Measurements from ENCODE around the gene CCL14.
A peak's percentile ranks its signal among the peaks of the same experiment; 100 is the strongest.

Gene CCL14

DNA sequence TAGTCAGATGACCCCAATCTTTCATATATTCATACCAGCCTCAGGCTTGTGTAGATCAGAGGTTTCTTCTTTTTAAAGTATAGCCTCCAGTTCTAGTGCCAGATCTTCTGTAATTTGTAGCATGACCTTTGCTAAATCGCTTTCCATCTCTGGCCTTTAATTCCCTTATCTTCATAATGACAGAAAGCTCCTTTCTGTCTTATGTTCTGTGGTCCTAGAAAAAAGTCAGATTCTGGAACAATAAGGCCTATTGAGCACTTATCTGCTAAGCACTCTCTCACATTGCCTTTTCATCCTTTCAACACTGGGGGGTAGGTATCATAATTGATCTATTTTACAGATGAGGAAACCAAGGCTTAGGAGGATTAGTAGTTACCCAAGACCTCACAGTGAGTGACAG lies 14.5 kb downstream of the CCL14 start:
- Histone ChIP-seq H3K9ac (ENCODE audit: low read length) (no peak overlapping the region), H3K4me3 (ENCODE audit: low read depth, low read length) (no peak overlapping the region), H4K8ac (ENCODE audit: low read depth, low read length) (no peak overlapping the region), H2BK12ac (ENCODE audit: low read length) (no peak overlapping the region), H2BK120ac (ENCODE audit: insufficient read depth, low read length, poor library complexity) (no peak overlapping the region), H2AK5ac (ENCODE audit: low read length) (no peak overlapping the region), H3K27ac (ENCODE audit: low read depth, low read length) (no peak overlapping the region), H3K4ac (ENCODE audit: low read depth, low read length) (no peak overlapping the region), H3K14ac (ENCODE audit: low read length) (no peak overlapping the region), H3K9me3 (ENCODE audit: insufficient read depth, low read depth, low read length) (no peaks in the 10 kb centered on the region), H4K91ac (ENCODE audit: low read depth, low read length) (no peak overlapping the region), H3K23ac (ENCODE audit: low read length) (no peak overlapping the region), H3K36me3 (ENCODE audit: control insufficient read depth in 1 of 2, insufficient read depth in 2 of 2, low read length in 2 of 2) (no peaks in the 10 kb centered on the region), H2BK5ac (ENCODE audit: low read depth, low read length, poor library complexity) (no peak overlapping the region), H3K27me3 (ENCODE audit: insufficient read depth, low read length) (no peaks in the 10 kb centered on the region), H2AFZ (ENCODE audit: insufficient read depth, low read length, poor library complexity) (no peak overlapping the region), H3K4me1 (ENCODE audit: control insufficient read depth in 1 of 2, insufficient read depth in 2 of 2, low read length in 2 of 2) (no peaks in the 10 kb centered on the region), H4K12ac (ENCODE audit: low read depth, low read length) (no peak overlapping the region), H3K18ac (ENCODE audit: low read length) (no peak overlapping the region), H3K4me2 (ENCODE audit: low read length) (no peak overlapping the region), H3K79me1 (ENCODE audit: low read length) (no peaks in the 10 kb centered on the region), H3K79me2 (ENCODE audit: control insufficient read depth, insufficient read depth, low read length, poor library complexity) (no peaks in the 10 kb centered on the region)
- DNase-seq = no peak
- no CpG with 5 or more reads among the region's 1 CpG for WGBS (ENCODE audit: extremely low coverage, insufficient coverage, insufficient read length)

DNA sequence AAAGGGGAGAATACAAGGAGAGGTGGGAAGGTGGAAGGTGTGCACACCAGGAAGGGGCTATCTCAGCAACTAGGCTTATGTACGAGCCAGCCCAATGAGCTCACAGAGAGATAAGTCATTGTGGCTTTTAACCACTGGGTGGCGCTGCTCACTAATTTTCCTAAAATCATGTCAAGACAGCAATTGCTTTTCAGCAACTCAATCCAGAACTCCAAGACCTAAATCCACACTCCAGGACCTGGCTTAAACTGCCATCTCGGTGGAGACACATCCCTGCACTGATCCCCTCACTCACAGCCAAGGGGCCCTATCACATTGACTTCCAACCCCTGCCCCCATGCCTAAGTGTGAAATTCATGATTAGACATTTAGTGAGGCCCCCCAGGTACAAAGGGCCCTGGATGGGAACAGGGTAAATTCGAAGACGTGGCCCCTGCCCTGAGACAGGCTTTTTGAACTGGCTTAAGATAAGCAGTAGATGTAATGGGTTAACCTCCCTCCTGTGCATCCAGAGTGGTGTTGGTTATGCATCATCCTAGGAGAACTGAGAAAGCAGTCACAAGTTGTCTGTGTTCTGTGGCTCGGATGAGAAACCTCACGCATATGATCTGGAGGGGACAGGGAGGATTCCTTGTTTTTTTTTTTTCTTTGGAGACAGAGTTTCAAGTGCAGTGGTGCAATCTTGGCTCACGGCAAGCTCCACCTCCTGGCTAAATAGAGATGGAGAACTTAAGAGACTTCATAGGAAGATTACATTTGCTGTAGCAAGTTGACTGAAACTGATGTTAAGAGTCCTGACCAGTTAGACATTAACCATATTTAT lies 16.8 kb downstream of the CCL14 start:
- H4K12ac ChIP-seq (ENCODE audit: low read depth, low read length) = no peak overlapping the region
- no peaks in the 10 kb centered on the region for H3K36me3 ChIP-seq (ENCODE audit: control insufficient read depth in 1 of 2, insufficient read depth in 2 of 2, low read length in 2 of 2)
- no peak overlapping the region for H2AK5ac ChIP-seq (ENCODE audit: low read length)
- H4K8ac ChIP-seq (ENCODE audit: low read depth, low read length) = no peak overlapping the region
- H3K4me3 ChIP-seq (ENCODE audit: low read depth, low read length) = no peak overlapping the region
- no peaks in the 10 kb centered on the region for H3K9me3 ChIP-seq (ENCODE audit: insufficient read depth, low read depth, low read length)
- no peak overlapping the region for H3K18ac ChIP-seq (ENCODE audit: low read length)
- WGBS (ENCODE audit: extremely low coverage, insufficient coverage, insufficient read length) = no CpG with 5 or more reads among the region's 8 CpGs
- no peak overlapping the region for H3K4me2 ChIP-seq (ENCODE audit: low read length)
- no peaks in the 10 kb centered on the region for H3K4me1 ChIP-seq (ENCODE audit: control insufficient read depth in 1 of 2, insufficient read depth in 2 of 2, low read length in 2 of 2)
- no peak overlapping the region for H3K23ac ChIP-seq (ENCODE audit: low read length)
- no peak overlapping the region for H2AFZ ChIP-seq (ENCODE audit: insufficient read depth, low read length, poor library complexity)
- no peak overlapping the region for H2BK120ac ChIP-seq (ENCODE audit: insufficient read depth, low read length, poor library complexity)
- peak; percentile 70 to 94 for DNase-seq
- no peak overlapping the region for H2BK12ac ChIP-seq (ENCODE audit: low read length)
- H3K27ac ChIP-seq (ENCODE audit: low read depth, low read length) = no peak overlapping the region
- H3K27me3 ChIP-seq (ENCODE audit: insufficient read depth, low read length) = no peaks in the 10 kb centered on the region
- H2BK5ac ChIP-seq (ENCODE audit: low read depth, low read length, poor library complexity) = no peak overlapping the region
- no peak overlapping the region for H4K91ac ChIP-seq (ENCODE audit: low read depth, low read length)
- H3K9ac ChIP-seq (ENCODE audit: low read length) = no peak overlapping the region
- no peak overlapping the region for H3K14ac ChIP-seq (ENCODE audit: low read length)
- H3K79me1 ChIP-seq (ENCODE audit: low read length) = no peaks in the 10 kb centered on the region
- H3K79me2 ChIP-seq (ENCODE audit: control insufficient read depth, insufficient read depth, low read length, poor library complexity) = no peaks in the 10 kb centered on the region
- no peak overlapping the region for H3K4ac ChIP-seq (ENCODE audit: low read depth, low read length)

DNA sequence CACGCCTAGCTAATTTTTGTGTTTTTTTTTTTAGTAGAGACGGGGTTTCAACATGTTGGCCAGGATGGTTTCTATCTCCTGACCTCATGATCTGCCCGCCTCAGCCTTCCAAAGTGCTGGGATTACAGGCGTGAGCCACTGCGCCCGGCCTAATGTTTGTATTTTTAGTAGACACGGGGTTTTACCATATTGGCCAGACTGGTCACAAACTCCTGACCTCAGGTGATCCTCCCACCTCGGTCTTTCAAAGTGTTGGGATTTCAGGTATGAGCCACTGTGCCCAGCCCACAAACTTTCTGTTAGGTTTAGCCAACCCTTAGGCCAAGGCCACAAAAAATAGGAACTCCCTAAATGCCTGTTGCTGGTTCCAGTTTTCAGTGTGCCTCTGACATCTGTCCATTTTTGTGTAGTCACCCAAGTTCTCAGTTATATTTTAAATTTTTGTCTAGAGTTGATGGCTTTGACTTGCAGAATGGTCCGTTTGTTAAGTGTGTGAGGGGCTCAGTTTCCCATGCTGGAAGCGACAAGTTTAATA lies 17.9 kb downstream of the CCL14 start:
- H3K27ac ChIP-seq (ENCODE audit: low read depth, low read length) = no peak overlapping the region
- DNase-seq = no peak
- no peaks in the 10 kb centered on the region for H3K36me3 ChIP-seq (ENCODE audit: control insufficient read depth in 1 of 2, insufficient read depth in 2 of 2, low read length in 2 of 2)
- H3K4ac ChIP-seq (ENCODE audit: low read depth, low read length) = no peak overlapping the region
- H3K14ac ChIP-seq (ENCODE audit: low read length) = no peak overlapping the region
- no peak overlapping the region for H3K23ac ChIP-seq (ENCODE audit: low read length)
- H3K9me3 ChIP-seq (ENCODE audit: insufficient read depth, low read depth, low read length) = no peaks in the 10 kb centered on the region
- WGBS (ENCODE audit: extremely low coverage, insufficient coverage, insufficient read length) = no CpG with 5 or more reads among the region's 10 CpGs
- no peaks in the 10 kb centered on the region for H3K4me1 ChIP-seq (ENCODE audit: control insufficient read depth in 1 of 2, insufficient read depth in 2 of 2, low read length in 2 of 2)
- no peak overlapping the region for H2BK5ac ChIP-seq (ENCODE audit: low read depth, low read length, poor library complexity)
- H3K4me3 ChIP-seq (ENCODE audit: low read depth, low read length) = no peak overlapping the region
- no peaks in the 10 kb centered on the region for H3K27me3 ChIP-seq (ENCODE audit: insufficient read depth, low read length)
- H4K8ac ChIP-seq (ENCODE audit: low read depth, low read length) = no peak overlapping the region
- H2BK120ac ChIP-seq (ENCODE audit: insufficient read depth, low read length, poor library complexity) = no peak overlapping the region
- no peak overlapping the region for H3K9ac ChIP-seq (ENCODE audit: low read length)
- no peak overlapping the region for H3K18ac ChIP-seq (ENCODE audit: low read length)
- no peak overlapping the region for H3K4me2 ChIP-seq (ENCODE audit: low read length)
- no peak overlapping the region for H2BK12ac ChIP-seq (ENCODE audit: low read length)
- no peak overlapping the region for H2AK5ac ChIP-seq (ENCODE audit: low read length)
- H4K12ac ChIP-seq (ENCODE audit: low read depth, low read length) = no peak overlapping the region
- no peak overlapping the region for H2AFZ ChIP-seq (ENCODE audit: insufficient read depth, low read length, poor library complexity)
- no peak overlapping the region for H4K91ac ChIP-seq (ENCODE audit: low read depth, low read length)
- H3K79me1 ChIP-seq (ENCODE audit: low read length) = no peaks in the 10 kb centered on the region
- H3K79me2 ChIP-seq (ENCODE audit: control insufficient read depth, insufficient read depth, low read length, poor library complexity) = no peaks in the 10 kb centered on the region

DNA sequence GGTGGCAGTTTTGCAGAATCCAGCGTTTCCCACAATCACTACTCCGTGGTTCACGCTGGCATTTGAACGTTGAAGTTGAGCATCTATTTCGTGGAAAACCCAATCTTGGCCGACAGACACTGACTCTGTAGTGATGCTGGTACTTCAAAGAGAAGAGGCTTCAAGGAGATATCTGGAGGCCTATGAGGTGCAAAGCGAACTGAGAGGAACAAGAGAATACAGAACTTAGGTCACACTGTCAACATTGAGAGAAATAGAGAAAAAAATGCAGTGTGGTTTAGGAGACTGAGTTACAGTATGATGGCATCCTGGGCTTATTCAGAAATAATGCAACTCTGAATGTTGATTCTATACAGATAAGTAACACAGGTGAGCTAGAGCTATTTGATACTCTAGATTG lies 21.3 kb downstream of the CCL14 start:
- no peak overlapping the region for H2BK12ac ChIP-seq (ENCODE audit: low read length)
- H3K27ac ChIP-seq (ENCODE audit: low read depth, low read length) = no peak overlapping the region
- DNase-seq = no peak
- H3K23ac ChIP-seq (ENCODE audit: low read length) = no peak overlapping the region
- no peaks in the 10 kb centered on the region for H3K79me1 ChIP-seq (ENCODE audit: low read length)
- H3K9me3 ChIP-seq (ENCODE audit: insufficient read depth, low read depth, low read length) = no peaks in the 10 kb centered on the region
- no peak overlapping the region for H2AK5ac ChIP-seq (ENCODE audit: low read length)
- no peak overlapping the region for H3K4me2 ChIP-seq (ENCODE audit: low read length)
- no peak overlapping the region for H3K18ac ChIP-seq (ENCODE audit: low read length)
- no peak overlapping the region for H4K8ac ChIP-seq (ENCODE audit: low read depth, low read length)
- no peak overlapping the region for H2BK120ac ChIP-seq (ENCODE audit: insufficient read depth, low read length, poor library complexity)
- no peak overlapping the region for H3K4ac ChIP-seq (ENCODE audit: low read depth, low read length)
- H3K79me2 ChIP-seq (ENCODE audit: control insufficient read depth, insufficient read depth, low read length, poor library complexity) = no peaks in the 10 kb centered on the region
- no peak overlapping the region for H4K91ac ChIP-seq (ENCODE audit: low read depth, low read length)
- H3K27me3 ChIP-seq (ENCODE audit: insufficient read depth, low read length) = no peaks in the 10 kb centered on the region
- H3K36me3 ChIP-seq (ENCODE audit: control insufficient read depth in 1 of 2, insufficient read depth in 2 of 2, low read length in 2 of 2) = no peaks in the 10 kb centered on the region
- no peak overlapping the region for H4K12ac ChIP-seq (ENCODE audit: low read depth, low read length)
- H3K9ac ChIP-seq (ENCODE audit: low read length) = no peak overlapping the region
- H3K4me1 ChIP-seq (ENCODE audit: control insufficient read depth in 1 of 2, insufficient read depth in 2 of 2, low read length in 2 of 2) = no peaks in the 10 kb centered on the region
- no peak overlapping the region for H2BK5ac ChIP-seq (ENCODE audit: low read depth, low read length, poor library complexity)
- WGBS (ENCODE audit: extremely low coverage, insufficient coverage, insufficient read length) = no CpG with 5 or more reads among the region's 7 CpGs
- H3K4me3 ChIP-seq (ENCODE audit: low read depth, low read length) = no peak overlapping the region
- H2AFZ ChIP-seq (ENCODE audit: insufficient read depth, low read length, poor library complexity) = no peak overlapping the region
- no peak overlapping the region for H3K14ac ChIP-seq (ENCODE audit: low read length)
